Fibroblast of lung (primary cell): ENCODE data around the gene FAM169A. TPM values are rescaled to one million over a fixed set of nuclear protein-coding genes. Genes with fewer than 3 reads are reported as not detected.

Experiments used
- DNase-seq, 2 donors: peaks; one replicate each; pipeline versions ENCODE4 v3.0.0 to v3.0.0-alpha.2; 2010; ENCODE audit warnings: low read depth in 2 of 2
- H2AFZ ChIP-seq: 2 replicates; pipeline ENCODE4 v1.5.1; 2012; ENCODE audit warnings: low read length, control low read depth, inconsistent platforms
- H3K27ac ChIP-seq: 2 replicates; pipeline ENCODE4 v1.5.1; 2011; ENCODE audit warnings: low read length, control low read depth; ENCODE audit not compliant: insufficient read depth
- H3K27me3 ChIP-seq: 2 replicates; pipeline ENCODE4 v1.5.1; 2011; ENCODE audit warnings: mild to moderate bottlenecking, low read length; ENCODE audit not compliant: control insufficient read depth, insufficient read depth
- H3K36me3 ChIP-seq: 2 replicates; pipeline ENCODE4 v1.5.1; 2011; ENCODE audit warnings: low read length; ENCODE audit not compliant: control insufficient read depth, insufficient read depth
- H3K4me1 ChIP-seq: 2 replicates; pipeline ENCODE4 v1.5.1; 2011; ENCODE audit warnings: low read length; ENCODE audit not compliant: control insufficient read depth, insufficient read depth; ENCODE audit errors: extremely low read depth
- H3K4me2 ChIP-seq: 2 replicates; pipeline ENCODE4 v1.5.1; 2011; ENCODE audit warnings: low read length, control low read depth; ENCODE audit not compliant: insufficient read depth; ENCODE audit errors: extremely low read depth
- H3K4me3 ChIP-seq, 4 experiments: fragments of 200-600 bp in 1 of 4; sonication (generic) in 1 of 4; replicated peaks in 1 of 4; 2 replicates each; pipeline ENCODE4 v1.5.1; 2011 to 2016; ENCODE audit warnings: low read length in 4 of 4, low read depth in 3 of 4, mild to moderate bottlenecking in 3 of 4, control low read depth in 2 of 4, inconsistent platforms in 1 of 4, mixed read lengths in 1 of 4; ENCODE audit not compliant: insufficient read depth in 1 of 4; ENCODE audit errors: control extremely low read depth in 1 of 4
- H3K79me2 ChIP-seq: 2 replicates; pipeline ENCODE4 v1.5.1; 2012; ENCODE audit warnings: mild to moderate bottlenecking, low read length, inconsistent platforms; ENCODE audit not compliant: control insufficient read depth, insufficient read depth
- H3K9ac ChIP-seq: 2 replicates; pipeline ENCODE4 v1.5.1; 2011; ENCODE audit warnings: mild to moderate bottlenecking, low read length, control low read depth; ENCODE audit not compliant: insufficient read depth
- H3K9me3 ChIP-seq: 2 replicates; pipeline ENCODE4 v1.5.1; 2012; ENCODE audit warnings: low read depth, low read length; ENCODE audit not compliant: control insufficient read depth, insufficient read depth
- H4K20me1 ChIP-seq: 2 replicates; pipeline ENCODE4 v1.5.1; 2011; ENCODE audit warnings: low read length; ENCODE audit not compliant: control insufficient read depth, insufficient read depth; ENCODE audit errors: extremely low read depth
- EZH2 ChIP-seq: IDR thresholded peaks from 2 replicates; pipeline ENCODE4 v1.5.1; 2012; ENCODE audit warnings: low read length, control low read depth, mild to moderate bottlenecking; ENCODE audit errors: missing control alignments
- polyA plus RNA-seq, 2 donors: library from polyadenylated mRNA; depleted of rRNA in 1 of 2; stranded (reverse) in 1 of 2; unstranded in 1 of 2; fragments of >200 nt; gene quantifications; 2 replicates each; pipeline ENCODE4 v1.2.1, GENCODE V29; 2011 to 2012; ENCODE audit warnings: missing spikeins in 1 of 2
- total RNA-seq: library from RNA; depleted of rRNA; stranded (reverse); fragments of >200 nt; gene quantifications from 2 replicates; pipeline ENCODE4 v1.2.1, GENCODE V29; 2014
- TF ChIP-seq, protein P1 (sequence below), 2 donors: IDR thresholded peaks in 1 of 2; conservative IDR thresholded peaks in 1 of 2; 1 replicate in 1 of 2; 2 replicates in 1 of 2; pipeline ENCODE4 v1.5.1; 2011 to 2012; ENCODE audit warnings: low read length in 2 of 2, control low read depth in 1 of 2, inconsistent platforms in 1 of 2, low read depth in 1 of 2, mild to moderate bottlenecking in 1 of 2

Gene FAM169A
- total and polyA plus RNA-seq, 2 donors (not counting 1 experiment from before 2014, with no cell fraction given) = 0.61 to 1.2 TPM

DNA sequence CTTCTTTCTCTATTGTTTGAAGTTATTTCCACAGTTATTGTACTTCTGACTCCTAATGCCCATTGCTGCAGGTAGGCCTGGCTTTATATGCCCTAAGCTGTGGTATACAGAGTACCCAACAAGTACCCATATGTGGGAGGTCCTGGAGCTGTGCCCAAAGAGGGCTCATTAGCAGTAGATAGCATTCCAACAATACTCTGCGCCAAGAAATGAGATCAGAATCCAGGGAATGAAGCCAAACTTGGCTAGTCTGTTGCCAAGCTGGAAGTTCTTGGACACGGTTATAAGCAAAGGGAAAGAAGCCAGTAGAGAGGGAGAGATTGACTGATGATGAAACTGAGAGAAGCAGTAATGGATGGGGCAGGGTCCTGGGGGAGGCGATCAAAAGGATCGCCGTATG is 29.7 kb upstream of the FAM169A start:
- no peak for TF ChIP-seq EZH2
- TF ChIP-seq, protein P1, sequence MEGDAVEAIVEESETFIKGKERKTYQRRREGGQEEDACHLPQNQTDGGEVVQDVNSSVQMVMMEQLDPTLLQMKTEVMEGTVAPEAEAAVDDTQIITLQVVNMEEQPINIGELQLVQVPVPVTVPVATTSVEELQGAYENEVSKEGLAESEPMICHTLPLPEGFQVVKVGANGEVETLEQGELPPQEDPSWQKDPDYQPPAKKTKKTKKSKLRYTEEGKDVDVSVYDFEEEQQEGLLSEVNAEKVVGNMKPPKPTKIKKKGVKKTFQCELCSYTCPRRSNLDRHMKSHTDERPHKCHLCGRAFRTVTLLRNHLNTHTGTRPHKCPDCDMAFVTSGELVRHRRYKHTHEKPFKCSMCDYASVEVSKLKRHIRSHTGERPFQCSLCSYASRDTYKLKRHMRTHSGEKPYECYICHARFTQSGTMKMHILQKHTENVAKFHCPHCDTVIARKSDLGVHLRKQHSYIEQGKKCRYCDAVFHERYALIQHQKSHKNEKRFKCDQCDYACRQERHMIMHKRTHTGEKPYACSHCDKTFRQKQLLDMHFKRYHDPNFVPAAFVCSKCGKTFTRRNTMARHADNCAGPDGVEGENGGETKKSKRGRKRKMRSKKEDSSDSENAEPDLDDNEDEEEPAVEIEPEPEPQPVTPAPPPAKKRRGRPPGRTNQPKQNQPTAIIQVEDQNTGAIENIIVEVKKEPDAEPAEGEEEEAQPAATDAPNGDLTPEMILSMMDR (conservative IDR thresholded peaks at IDR 0.05 in 1 of 2, IDR thresholded peaks at IDR 0.05 in 1 of 2; ENCODE audit: low read depth in 1 of 2, low read length in 2 of 2) = no peak
- peak; percentile 82 to 90 for DNase-seq
- no peaks in the 10 kb centered on the region for H3K9me3 ChIP-seq
- no peak overlapping the region for H3K4me3 ChIP-seq
- no peak overlapping the region for H3K27ac ChIP-seq
- H2AFZ ChIP-seq = no peak overlapping the region
- no peaks in the 10 kb centered on the region for H4K20me1 ChIP-seq
- H3K9ac ChIP-seq = no peak overlapping the region
- H3K27me3 ChIP-seq = no peaks in the 10 kb centered on the region
- H3K4me1 ChIP-seq = no peaks in the 10 kb centered on the region
- no peaks in the 10 kb centered on the region for H3K79me2 ChIP-seq
- no peak overlapping the region for H3K4me2 ChIP-seq
- H3K36me3 ChIP-seq = no peaks in the 10 kb centered on the region

GRCh38 chr5:74894351-74894750 is 28.2 kb upstream of the FAM169A start:
- Histone ChIP-seq H3K4me3 (no peak overlapping the region), H2AFZ (no peak overlapping the region), H3K4me1 (no peaks in the 10 kb centered on the region), H3K4me2 (no peak overlapping the region), H3K27ac (no peak overlapping the region), H3K9ac (no peak overlapping the region), H3K9me3 (no peaks in the 10 kb centered on the region), H4K20me1 (no peaks in the 10 kb centered on the region), H3K36me3 (no peaks in the 10 kb centered on the region), H3K79me2 (no peaks in the 10 kb centered on the region), H3K27me3 (no peaks in the 10 kb centered on the region)
- DNase-seq = no peak
- TF ChIP-seq, protein P1 (conservative IDR thresholded peaks at IDR 0.05 in 1 of 2, IDR thresholded peaks at IDR 0.05 in 1 of 2; ENCODE audit: low read depth in 1 of 2, low read length in 2 of 2) = no peak
- TF ChIP-seq EZH2 = no peak

GRCh38 chr5:74892921-74893320 is 26.7 kb upstream of the FAM169A start:
- no peaks in the 10 kb centered on the region for H3K79me2 ChIP-seq
- no peak overlapping the region for H3K27ac ChIP-seq
- no peak overlapping the region for H3K4me2 ChIP-seq
- H4K20me1 ChIP-seq = no peaks in the 10 kb centered on the region
- no peaks in the 10 kb centered on the region for H3K9me3 ChIP-seq
- H3K4me3 ChIP-seq = no peak overlapping the region
- H3K36me3 ChIP-seq = no peaks in the 10 kb centered on the region
- H3K4me1 ChIP-seq = no peaks in the 10 kb centered on the region
- TF ChIP-seq, protein P1 (conservative IDR thresholded peaks at IDR 0.05 in 1 of 2, IDR thresholded peaks at IDR 0.05 in 1 of 2; ENCODE audit: low read depth in 1 of 2, low read length in 2 of 2) = no peak
- no peak for TF ChIP-seq EZH2
- H3K9ac ChIP-seq = no peak overlapping the region
- no peak for DNase-seq
- H2AFZ ChIP-seq = no peak overlapping the region
- H3K27me3 ChIP-seq = no peaks in the 10 kb centered on the region
